Activated gamma-delta T cell treated with anti-CD3 and anti-CD28 coated beads, Interleukin-2, amount 50 U/mL, for 16 hours (primary cell): ENCODE data around the gene GRID2.

ENCODE experiments used
- DNase-seq: peaks from one replicate; pipeline ENCODE4 v3.0.0-alpha.2; 2020; ENCODE audit warnings: low read depth

Gene GRID2

DNA sequence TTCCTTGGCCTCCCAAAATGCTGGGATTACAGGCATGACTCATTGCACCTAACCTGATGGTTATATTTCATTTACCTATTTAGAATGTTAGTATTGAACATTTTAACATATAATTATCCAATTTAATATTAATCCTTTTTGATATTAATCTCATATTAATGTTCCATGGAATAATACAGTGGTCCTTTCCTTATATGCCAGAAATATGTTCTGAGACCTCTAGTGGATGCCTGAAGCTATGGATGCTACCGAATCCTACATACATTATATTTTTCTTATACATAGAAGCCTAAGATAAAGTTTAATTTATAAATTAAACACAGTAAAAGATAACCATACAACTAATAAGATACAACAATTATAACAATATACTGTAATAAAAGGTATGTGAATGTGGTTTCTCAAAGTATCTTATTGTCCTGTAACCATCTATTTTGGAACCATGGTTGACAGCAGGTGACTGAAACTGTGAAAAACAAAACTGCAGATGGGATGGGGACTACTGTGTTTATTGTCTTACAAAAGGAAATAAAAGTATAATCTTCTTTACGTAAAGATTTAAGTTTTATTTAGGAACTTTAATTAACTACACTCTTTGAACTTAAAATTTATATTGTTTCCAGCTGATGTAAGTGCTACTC is 431.4 kb downstream of the GRID2 start:
- no peak for DNase-seq

DNA sequence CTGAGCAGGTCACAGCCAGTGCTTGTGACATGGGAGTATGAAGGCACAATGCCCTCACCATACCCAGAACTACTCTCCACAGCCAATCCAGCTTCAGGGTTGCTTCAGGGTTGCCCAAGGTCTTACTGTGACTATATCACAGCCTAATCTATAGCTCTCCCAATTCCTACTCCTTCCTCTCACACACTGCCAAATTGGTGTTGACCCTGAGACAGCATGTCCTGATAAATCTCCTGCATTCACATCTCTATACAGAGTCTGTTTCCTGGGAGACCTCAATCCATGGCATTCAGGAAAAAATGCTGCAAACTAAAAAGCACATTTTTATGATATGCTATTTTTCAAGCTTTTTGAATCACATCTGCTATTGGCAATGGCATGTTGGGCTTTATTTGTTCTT is 456.7 kb downstream of the GRID2 start:
- DNase-seq, result no peak

DNA sequence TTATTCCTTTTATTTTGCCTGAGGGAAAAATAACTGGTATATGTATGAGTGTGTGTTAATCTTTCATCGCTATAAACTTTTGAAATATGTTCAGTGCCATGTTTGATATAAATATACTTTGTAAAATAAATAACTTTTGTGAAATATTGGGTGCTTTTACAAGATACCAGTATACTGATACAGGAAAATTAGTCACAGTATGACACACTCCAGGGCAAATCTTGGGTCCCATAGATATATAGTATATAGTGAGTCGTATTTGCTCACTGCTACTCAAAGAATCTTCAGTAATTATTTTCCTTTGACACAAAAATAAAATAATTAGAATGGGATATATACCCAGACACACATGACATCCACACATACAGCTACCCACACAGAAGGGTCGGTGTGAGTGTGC is 472.3 kb downstream of the GRID2 start:
- no peak for DNase-seq

DNA sequence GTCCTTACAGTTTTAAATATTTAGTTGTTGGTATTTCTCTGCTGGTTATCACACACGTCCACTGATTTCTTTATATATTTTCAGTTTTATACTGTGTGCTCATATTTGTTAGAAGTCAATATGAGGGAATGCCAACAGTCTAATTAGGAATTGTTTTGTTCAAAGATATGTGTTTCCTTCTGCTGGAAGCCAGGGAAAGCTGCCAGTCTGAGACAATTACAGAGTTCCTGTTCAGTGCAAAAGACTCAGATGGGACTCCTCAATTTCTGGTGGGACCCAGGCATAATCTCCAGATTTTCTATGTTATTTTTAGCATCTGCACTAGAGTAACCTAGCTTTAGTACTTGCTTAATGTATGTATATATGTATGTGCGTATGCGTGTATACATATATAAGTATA is 486.0 kb downstream of the GRID2 start:
- DNase-seq, result no peak

DNA sequence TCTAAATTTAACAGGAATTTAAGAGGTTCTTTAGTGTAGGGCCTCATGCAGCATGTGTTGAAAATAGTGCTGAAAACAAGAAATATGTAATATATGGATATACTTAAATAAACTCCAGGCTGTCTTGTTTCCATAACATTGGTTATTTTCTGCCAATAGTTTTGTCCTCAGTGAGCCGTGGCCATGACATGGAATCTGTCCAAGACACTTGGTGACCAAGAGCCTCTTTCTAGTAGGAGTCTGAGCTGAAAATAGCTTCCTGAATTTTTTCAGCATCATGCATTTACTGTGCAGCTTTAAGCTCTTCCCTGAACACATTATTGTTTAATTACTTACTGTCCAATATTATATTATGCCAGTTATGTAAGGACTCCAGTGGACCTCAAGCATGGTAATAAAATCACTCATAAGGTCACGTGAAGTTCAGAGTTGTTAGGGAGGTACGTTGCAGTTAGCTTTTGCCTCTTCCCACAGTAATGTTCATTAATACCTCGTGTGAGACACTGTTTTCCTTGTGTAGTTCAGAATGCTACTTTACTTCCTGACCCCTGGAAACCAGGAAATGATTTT is 488.2 kb downstream of the GRID2 start:
- no peak for DNase-seq

- DNase-seq, result no peak
These were observed 505.6 kb downstream of the GRID2 start for GRCh38 chr4:92809381-92809780.

DNA sequence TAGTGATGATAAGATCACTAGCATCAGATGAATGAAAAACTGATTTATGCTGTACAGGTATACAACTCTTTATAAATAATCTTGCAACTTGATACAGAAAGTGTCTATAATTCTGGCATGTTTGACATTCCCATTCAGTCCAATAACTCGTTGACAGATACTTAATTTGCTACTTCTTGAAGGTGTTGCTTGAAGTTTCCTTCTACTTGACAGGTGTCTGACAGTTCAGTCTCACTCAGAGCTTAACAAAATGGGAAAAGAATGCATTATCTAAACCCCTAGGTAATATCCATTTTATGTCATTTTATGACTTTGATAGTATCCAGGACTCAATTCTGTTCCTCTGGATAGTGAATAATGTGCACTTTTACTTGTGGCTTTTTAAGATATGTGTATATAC is 508.9 kb downstream of the GRID2 start:
- no peak for DNase-seq

- no peak for DNase-seq
These were observed 510.9 kb downstream of the GRID2 start for GRCh38 chr4:92814677-92815076.

GRCh38 chr4:92825256-92825655 is 521.5 kb downstream of the GRID2 start:
- DNase-seq, result no peak

GRCh38 chr4:92825791-92826190 is 522.0 kb downstream of the GRID2 start:
- no peak for DNase-seq

DNA sequence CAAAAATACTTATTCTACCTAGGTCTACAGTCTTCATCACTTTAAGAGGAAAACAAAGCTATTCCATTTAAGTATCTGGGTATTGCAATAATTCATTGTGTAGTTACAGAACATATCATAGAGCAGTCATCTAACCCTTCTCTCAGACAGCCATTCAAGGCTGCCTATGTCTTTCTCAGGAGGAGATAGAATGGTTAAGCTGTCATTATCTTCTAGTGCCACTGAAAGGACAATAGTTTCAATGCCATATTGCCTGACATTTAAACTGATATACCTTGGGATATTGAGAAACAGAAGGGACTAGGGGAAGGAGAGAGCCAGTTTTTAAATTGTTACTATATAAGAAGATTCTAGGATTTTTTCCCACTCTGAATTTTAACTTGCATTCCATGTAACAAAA is 527.0 kb downstream of the GRID2 start:
- no peak for DNase-seq

DNA sequence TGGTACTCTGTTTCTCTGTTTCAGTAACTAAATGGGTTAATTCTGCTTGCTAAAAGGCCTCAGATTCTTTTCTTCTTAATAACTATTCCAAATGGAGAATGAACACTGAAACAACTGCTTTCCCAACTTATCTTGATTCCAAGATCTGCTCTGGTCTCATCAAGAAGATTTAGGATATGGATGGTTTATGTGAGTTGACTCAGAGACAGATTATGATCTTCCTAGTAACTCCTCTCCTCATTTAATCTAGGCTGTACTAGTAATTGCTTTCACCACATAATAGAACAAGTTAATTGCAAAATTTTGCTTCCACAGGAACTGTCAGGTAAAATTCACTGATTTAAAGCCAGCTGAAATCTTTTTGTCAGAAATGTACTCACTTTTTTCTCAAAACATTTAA is 537.1 kb downstream of the GRID2 start:
- DNase-seq, result no peak

DNA sequence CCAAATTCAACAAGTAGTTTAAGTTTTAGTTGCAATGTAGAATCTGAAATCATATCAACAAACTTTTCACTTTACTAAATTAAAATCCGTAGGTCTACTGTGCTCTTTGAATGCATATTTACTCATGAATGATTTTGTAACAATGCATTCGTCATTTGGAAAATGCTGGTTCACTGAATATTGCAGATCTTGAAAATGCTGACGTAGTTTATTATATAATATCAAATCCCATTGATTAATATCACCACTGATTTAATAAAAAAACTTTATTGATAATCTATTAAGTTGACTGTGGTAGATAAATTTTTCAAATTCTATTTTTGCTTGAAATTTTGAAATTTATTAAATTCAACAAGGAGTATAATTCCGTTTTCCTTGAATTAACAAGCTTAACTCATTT is 540.0 kb downstream of the GRID2 start:
- no peak for DNase-seq

GRCh38 chr4:92847026-92847425 is 543.3 kb downstream of the GRID2 start:
- no peak for DNase-seq

GRCh38 chr4:92862509-92862908 is 558.7 kb downstream of the GRID2 start:
- no peak for DNase-seq

GRCh38 chr4:92864096-92864495 is 560.3 kb downstream of the GRID2 start:
- no peak for DNase-seq

- no peak for DNase-seq
These were observed 568.8 kb downstream of the GRID2 start for GRCh38 chr4:92872604-92873003.

GRCh38 chr4:92885632-92886031 is 581.9 kb downstream of the GRID2 start:
- no peak for DNase-seq

GRCh38 chr4:92952426-92952825 is 648.7 kb downstream of the GRID2 start:
- no peak for DNase-seq

- no peak for DNase-seq
These were observed 649.1 kb downstream of the GRID2 start for GRCh38 chr4:92952897-92953296.

DNA sequence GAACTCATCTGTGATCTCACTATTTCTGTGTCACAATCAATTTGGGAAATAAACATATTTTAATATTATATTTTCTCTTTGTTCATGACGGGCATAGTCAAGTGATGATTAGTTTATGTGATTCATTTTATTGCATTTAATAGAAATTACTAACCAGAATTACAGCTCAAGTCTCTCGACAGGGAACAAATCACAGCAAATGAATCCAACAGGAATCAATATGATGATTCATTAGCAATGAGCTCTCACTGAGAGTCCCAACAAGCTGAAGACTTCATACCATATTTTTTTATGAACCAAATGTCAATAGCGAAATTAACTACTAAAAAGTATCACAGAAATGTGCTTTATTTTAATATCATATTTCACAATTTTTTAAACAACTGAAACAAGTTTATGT is 649.7 kb downstream of the GRID2 start:
- DNase-seq, result no peak

DNA sequence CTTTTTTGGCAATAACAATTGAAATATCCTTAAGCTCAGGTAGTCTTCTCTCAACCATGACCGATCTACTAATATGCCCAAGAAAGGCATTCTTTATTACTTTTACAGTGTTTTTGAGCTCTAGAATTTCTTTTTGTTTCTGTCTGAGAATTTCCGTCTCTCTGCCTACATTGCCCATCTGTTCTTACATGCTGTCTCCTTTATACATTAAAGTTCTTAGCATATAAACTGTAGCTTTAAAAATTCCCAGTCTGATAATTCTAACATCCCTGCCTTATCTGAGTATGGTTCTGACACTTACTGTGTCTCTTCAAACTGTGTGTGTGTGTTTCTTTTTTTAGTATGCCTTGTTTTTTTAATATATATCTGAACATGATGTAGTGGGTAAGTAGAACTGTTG is 658.1 kb downstream of the GRID2 start:
- no peak for DNase-seq

- DNase-seq, result no peak
These were observed 659.1 kb downstream of the GRID2 start for GRCh38 chr4:92962831-92963230.

GRCh38 chr4:92968556-92968955 is 664.8 kb downstream of the GRID2 start:
- no peak for DNase-seq
